ENCODE results near the gene STAM2. TPM values are rescaled to one million over a fixed set of nuclear protein-coding genes. Genes with fewer than 3 reads are reported as not detected.

STAM2 gene
- total and polyA plus RNA-seq, 2 donors (not counting 3 experiments of a cell fraction or from before 2014, with no cell fraction given) = 10.1 to 27.5 TPM

- Histone ChIP-seq H3K4me3 (replicated peaks in 1 of 3; ENCODE audit: insufficient read depth in 1 of 3, low read depth in 1 of 3, low read length in 3 of 3) (peak overlapping the region; percentile 88 to 95 (median 93)), H3K36me3 (ENCODE audit: control insufficient read depth in 2 of 2, extremely low read depth in 1 of 2, insufficient read depth in 2 of 2, low read length in 2 of 2) (no peaks in the 10 kb centered on the region), H3K4me1 (ENCODE audit: control insufficient read depth, extremely low read depth, insufficient read depth, low read length) (peaks cover 12% of the 10 kb centered on the region), H4K20me1 (replicated peaks; ENCODE audit: control insufficient read depth, extremely low read depth, insufficient read depth, low read length) (no peaks in the 10 kb centered on the region), H3K27me3 (ENCODE audit: control insufficient read depth in 2 of 2, insufficient read depth in 2 of 2, low read length in 2 of 2) (no peaks in the 10 kb centered on the region), H3K4me2 (ENCODE audit: insufficient read depth, low read length) (peak overlapping the region; percentile 98), H3K9me1 (replicated peaks; ENCODE audit: control insufficient read depth, extremely low read depth, insufficient read depth, low read length) (no peaks in the 10 kb centered on the region), H3K9me3 (replicated peaks; ENCODE audit: control insufficient read depth, insufficient read depth, low read length) (no peaks in the 10 kb centered on the region), H3K79me2 (ENCODE audit: control insufficient read depth, insufficient read depth, low read length) (peaks cover 30% of the 10 kb centered on the region), H2AFZ (ENCODE audit: low read depth, low read length) (peak overlapping the region; percentile 47), H3K9ac (replicated peaks; ENCODE audit: extremely low read depth, insufficient read depth, low read length) (peak overlapping the region; percentile 98), H3K27ac (ENCODE audit: insufficient read depth, low read depth, low read length) (peak overlapping the region; percentile 95)
- intact Hi-C loops (cut with micrococcal nuclease) (loop anchor here (1.0 to 10.0 kb wide), 7 partner anchors 138 to 1340 kb away; partner anchors contain the start of genes FMNL2 and PRPF40A), dilution Hi-C loops (cut with MboI; ENCODE audit: extremely low pct_ligation_motif_present, low sequenced_read_pairs) (no loop called here)
- TF ChIP-seq POLR2AphosphoS5 (IDR thresholded peaks at IDR 0.05; ENCODE audit: insufficient read depth, low read depth, low read length) = no peak
- TF ChIP-seq MYC (IDR thresholded peaks at IDR 0.05; ENCODE audit: low read depth, low read length) = no peak
- TF ChIP-seq CTCF (IDR thresholded peaks at IDR 0.05; ENCODE audit: extremely low read depth in 1 of 2, insufficient read depth in 1 of 2, low read depth in 1 of 2, low read length in 2 of 2) = no peak
- TF ChIP-seq POLR2A (IDR thresholded peaks at IDR 0.05; ENCODE audit: low read depth, low read length) = no peak
- TF ChIP-seq MAX (IDR thresholded peaks at IDR 0.05; ENCODE audit: insufficient read depth, insufficient read length) = no peak
- no peak for TF ChIP-seq EZH2 (IDR thresholded peaks at IDR 0.05; ENCODE audit: borderline replicate concordance, low read depth, low read length, severe bottlenecking)
- no peak for TF ChIP-seq JUN (IDR thresholded peaks at IDR 0.05; ENCODE audit: borderline replicate concordance, insufficient read depth, insufficient read length, low read depth)
- no peak for TF ChIP-seq GATA2 (IDR thresholded peaks at IDR 0.05; ENCODE audit: insufficient read depth, insufficient read length, low read depth, low read length)
- TF ChIP-seq FOS (IDR thresholded peaks at IDR 0.05; ENCODE audit: borderline replicate concordance, insufficient read depth, low read length) = no peak
- BruUV-seq (replicated peaks) = TSS peak; percentile 40
- CTCF ChIA-PET = interaction anchor here (1.5 to 2.8 kb wide), 7 partner anchors 25 to 473 kb away, joined by 3 to 82 read pairs (median 6); no protein-coding TSS in a partner anchor
- FAIRE-seq (no peak), DNase-seq (ENCODE audit: low read depth, low spot score) (no peak)
- POLR2A ChIA-PET = interaction anchor here (1.5 kb wide), 1 partner anchor 160 kb away, joined by 5 read pairs; the partner anchor contains the start of gene FMNL2
Measured at GRCh38 chr2:152175012-152175367, 573 bp downstream of the STAM2 start.

All from endothelial cell of umbilical vein (primary cell).